ENCODE measurements around the gene ATXN2. TPM values are rescaled to one million over a fixed set of nuclear protein-coding genes. Genes with fewer than 3 reads are reported as not detected.
"Not testable (repeated sequence)": the region's sequence is repeated elsewhere in the genome, so short reads cannot be mapped to it uniquely, and the experiment has no call there.

The ATXN2 gene
- polyA plus RNA-seq, 1 donor: 53.4 TPM

DNA sequence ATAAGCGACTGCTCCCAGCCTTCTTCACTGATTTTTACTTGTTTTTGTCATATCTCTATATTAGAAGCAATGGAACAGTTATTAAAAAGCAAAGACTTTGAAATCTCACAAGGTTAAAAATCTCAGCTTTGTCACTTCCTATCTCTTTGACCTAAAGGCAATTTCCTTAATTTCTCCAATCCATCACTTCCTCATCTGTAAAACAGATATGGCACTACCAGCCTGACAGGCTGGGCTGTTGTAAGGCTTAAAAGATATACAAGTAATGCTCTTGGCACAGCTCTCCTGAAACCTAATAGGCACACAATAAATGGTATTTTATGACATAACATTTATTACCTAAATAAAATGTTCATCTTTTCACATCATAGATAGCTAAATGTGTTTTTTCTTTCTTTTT, 25.6 kb downstream of the ATXN2 start:
- DNase-seq: no peak

GRCh38 chr12:111570084-111570961, 28.8 kb downstream of the ATXN2 start:
- no peak for DNase-seq

DNA sequence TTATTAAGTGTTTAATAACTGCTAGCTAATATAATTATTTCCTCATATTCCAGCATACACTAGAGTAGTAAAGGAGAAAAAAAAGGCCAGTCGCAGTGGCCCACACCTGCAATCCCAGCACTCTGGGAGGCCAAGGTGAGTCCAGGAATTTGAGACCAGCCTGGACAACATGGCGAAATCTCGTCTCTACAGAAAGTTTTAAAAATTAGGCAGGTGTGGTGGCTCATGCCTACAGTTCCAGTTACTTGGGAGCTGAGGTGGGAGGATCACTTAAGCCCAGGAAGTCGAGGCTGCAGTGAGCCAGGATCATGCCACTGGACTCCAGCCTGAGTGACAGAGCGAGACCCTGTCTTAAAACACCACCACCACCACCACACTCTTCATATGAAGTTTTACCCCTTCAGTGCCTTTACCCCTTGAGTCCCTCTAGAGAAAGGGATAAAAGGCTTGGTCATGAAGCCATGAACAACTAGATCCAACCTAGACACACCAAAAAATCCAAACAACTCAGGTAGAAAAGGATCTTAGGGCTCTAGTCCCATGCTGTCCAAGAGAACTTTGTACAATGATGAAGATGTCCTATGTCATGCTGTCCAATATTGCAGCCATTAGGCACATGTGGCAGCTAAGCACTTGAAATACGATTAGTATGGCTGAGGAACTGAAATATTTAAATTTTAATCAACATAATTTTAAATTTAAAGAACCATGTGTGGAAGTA, 29.6 kb downstream of the ATXN2 start:
- DNase-seq: no peak

GRCh38 chr12:111560844-111561243, 38.3 kb downstream of the ATXN2 start:
- not testable (repeated sequence) for DNase-seq

DNA sequence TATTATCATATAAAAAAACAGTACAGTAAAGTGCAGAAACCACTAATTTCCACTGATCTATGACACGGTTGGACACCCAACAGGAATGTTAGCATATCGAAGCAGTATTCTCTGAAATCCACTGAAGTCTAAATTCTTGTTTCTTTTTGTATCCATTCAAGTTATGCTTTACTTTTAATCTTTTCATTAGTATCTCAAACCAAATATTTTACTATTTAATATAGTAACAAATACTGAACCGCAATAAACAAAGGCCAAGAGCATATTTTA, 41.1 kb downstream of the ATXN2 start:
- DNase-seq: no peak

DNA sequence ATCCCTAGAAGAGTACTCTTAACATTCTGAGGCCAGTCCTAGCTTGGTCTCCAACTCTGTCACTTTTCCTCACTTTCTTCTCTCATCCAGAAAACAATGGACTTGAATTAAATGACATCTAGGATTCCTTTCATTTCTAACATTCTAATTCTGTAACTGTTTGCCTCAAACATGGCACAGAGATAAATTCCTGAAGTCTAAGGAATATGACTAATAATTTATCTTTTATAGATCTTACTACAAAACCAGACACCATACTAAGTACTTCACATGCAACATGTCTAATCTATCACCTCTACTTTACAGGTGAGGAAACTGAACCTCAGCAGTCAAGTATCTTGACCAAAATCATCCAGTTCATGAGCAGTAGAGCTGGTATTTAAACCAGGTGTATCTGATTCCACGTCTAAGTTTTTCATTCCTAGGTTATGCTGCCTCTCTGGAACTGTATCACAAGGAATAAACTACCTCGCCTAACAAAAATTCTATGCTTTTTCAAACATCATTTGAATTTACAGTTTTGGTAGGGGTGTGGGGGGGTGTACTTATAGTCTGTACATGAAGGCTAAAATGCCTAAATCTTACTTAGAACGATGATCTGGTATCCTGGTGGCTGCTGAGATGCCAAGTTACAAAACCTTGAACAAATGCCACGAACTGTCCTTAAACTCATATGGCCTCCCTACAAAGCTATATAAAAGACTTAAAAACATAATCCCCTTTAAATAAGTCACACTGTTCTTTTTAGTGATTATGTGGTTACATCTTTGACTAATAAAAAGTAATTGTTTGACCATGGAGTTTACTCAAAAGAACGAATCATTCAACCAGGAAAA, 41.6 kb downstream of the ATXN2 start:
- DNase-seq: no peak

DNA sequence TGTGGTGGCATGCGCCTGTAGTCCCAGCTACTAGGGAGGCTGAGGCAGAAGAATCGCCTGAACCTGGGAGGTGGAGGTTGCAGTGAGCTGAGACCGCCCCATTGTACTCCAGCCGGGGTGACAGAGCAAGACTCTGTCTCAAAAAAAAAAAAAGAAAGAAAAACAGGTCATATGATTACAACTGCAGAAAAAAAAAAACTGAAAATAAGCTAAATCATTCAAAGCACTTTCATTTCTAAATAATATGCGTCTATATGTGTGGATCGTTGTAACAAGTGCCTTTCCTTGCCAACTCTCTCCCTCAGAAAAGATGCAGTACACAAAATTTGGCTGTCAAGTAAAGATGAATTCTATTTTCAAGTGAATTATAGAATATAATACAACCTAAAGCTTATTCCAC, 42.4 kb downstream of the ATXN2 start:
- DNase-seq: no peak

DNA sequence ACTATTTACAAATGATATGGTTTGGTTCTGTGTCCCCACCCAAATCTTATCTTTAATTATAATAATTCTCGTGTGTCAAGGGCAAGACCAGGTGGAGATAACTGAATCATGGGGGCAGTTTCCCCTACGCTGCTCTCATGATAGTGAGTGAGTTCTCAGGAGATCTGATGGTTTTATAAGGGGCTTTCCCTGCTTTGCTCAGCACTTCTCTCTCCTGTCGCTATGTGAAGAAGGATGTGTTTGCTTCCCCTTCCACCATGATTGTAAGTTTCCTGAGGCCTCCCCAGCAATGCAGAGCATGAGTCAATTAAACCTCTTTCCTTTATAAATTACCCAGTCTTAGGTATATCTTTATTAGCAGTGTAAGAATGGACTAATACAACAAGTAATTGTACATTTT, 43.8 kb downstream of the ATXN2 start:
- not testable (repeated sequence) for DNase-seq

GRCh38 chr12:111546758-111547383, 52.2 kb downstream of the ATXN2 start:
- no peak for DNase-seq

DNA sequence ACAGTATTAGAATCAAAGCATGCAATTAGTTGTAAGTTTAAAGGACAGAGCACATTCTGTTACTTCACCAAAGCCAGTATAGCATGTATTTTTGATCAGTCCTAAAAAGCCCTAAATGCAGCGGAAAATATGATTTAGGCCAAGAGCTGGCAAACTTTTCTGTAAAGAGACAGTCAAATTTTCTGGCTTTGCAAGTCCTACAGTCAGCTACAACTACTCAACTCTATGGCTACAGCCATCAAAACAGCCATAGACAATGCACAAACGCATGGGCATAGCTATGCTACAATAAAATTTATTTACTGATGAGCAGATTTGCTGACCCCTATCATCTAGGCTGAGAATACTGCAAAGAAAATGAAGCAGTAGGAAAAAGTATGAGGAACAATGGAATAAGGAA, 52.9 kb downstream of the ATXN2 start:
- peak; percentile 13 for DNase-seq

DNA sequence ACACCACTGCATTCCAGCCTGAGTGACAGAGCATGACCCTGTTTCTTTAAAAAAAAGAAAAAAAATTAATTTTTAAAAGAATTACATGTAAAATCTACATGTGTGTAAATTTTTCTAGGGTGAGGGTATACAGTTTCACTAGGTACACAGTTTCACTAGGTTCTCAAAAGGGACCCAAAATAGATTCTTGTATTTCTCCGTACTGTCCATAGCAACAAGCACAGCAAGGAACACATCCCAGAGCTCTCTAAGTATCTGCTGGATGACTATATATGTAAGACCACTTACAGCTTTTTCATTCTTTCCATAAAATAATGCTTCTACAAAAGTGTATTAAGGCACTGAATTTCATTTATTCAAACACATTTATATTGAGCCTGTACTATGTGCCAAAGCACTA, 55.1 kb downstream of the ATXN2 start:
- DNase-seq: no peak

GRCh38 chr12:111532751-111533150, 66.4 kb downstream of the ATXN2 start:
- DNase-seq: no peak

GRCh38 chr12:111529424-111530368, 69.4 kb downstream of the ATXN2 start:
- DNase-seq: peak; percentile 32

GRCh38 chr12:111523587-111524167, 75.4 kb downstream of the ATXN2 start:
- DNase-seq: no peak

GRCh38 chr12:111521801-111522200, 77.3 kb downstream of the ATXN2 start:
- DNase-seq: no peak

DNA sequence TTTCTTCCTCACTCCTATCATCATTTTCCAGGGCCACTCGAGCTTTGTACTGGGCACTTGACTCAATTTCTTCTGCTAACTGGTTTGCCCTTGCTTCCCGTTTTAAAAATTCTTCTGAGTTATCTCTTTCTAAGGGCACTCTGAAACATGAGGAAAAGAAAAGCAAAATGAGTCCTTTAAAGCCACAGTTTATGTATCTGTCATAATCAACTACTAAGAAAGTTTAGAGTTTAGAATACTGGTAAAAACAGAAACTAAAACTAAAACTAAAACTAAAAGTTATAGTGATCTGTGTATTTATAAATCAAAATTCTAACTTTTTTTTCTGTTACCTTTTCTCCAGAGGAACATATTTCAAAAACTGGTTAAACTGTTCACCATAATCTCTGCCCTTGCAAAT, 79.2 kb downstream of the ATXN2 start:
- DNase-seq: no peak

GRCh38 chr12:111519083-111519482, 80.0 kb downstream of the ATXN2 start:
- no peak for DNase-seq

DNA sequence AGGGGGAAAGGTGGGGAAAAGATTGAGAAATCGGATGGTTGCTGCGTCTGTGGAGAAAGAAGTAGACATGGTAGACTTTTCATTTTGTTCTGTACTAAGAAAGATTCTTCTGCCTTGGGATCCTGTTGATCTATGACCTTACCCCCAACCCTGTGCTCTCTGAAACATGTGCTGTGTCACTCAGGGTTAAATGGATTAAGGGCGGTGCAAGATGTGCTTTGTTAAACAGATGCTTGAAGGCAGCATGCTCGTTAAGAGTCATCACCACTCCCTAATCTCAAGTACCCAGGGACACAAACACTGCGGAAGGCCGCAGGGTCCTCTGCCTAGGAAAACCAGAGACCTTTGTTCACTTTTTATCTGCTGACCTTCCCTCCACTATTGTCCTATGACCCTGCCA, 91.4 kb downstream of the ATXN2 start:
- DNase-seq: not testable (repeated sequence)

GRCh38 chr12:111507258-111507657, 91.9 kb downstream of the ATXN2 start:
- not testable (repeated sequence) for DNase-seq

DNA sequence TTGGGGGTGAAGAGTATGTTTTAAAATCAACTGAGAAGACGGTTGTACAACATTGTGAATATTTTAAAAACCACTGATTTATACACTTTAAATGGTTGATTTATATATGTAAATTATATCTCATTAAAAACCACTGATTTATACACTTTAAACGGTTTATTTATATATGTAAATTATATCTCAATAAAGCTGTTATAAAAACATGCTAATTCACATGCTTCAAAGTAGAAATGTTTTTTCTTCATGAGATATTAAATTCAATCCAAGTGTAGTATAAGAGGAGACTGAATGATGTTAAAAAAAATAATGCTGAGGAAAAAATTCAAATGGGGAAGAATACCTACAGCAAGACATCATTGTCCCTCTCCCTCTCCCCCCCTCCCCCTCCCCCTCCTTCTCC, 92.9 kb downstream of the ATXN2 start:
- DNase-seq: no peak

GRCh38 chr12:111505601-111506036, 93.5 kb downstream of the ATXN2 start:
- DNase-seq: no peak
